ENCODE measurements around the gene IFNGR2.
"Not testable (repeated sequence)": the region's sequence is repeated elsewhere in the genome, so short reads cannot be mapped to it uniquely, and the experiment has no call there.

The IFNGR2 gene

DNA sequence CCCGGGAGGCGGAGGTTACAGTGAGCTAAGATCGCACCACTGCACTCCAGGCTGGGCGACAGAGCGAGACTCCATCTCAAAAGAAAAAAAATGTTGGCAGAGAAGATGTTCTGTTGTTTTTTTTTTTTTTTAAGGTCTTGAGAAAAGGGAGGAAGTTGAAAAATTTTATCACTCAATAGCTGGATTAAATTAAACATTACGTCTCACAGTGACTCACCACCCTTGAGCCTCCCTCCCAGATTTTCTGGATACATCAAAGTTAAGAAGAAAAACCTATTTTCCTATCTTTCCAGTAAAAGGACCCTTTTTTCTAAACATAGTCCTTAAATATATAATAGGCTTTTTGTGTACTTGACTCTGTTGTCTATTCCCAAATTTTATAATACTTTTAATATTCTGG lies 42.9 kb upstream of the IFNGR2 start:
- no peak overlapping the region for H3K4me3 ChIP-seq (replicated peaks; ENCODE audit: low read depth, low read length)

DNA sequence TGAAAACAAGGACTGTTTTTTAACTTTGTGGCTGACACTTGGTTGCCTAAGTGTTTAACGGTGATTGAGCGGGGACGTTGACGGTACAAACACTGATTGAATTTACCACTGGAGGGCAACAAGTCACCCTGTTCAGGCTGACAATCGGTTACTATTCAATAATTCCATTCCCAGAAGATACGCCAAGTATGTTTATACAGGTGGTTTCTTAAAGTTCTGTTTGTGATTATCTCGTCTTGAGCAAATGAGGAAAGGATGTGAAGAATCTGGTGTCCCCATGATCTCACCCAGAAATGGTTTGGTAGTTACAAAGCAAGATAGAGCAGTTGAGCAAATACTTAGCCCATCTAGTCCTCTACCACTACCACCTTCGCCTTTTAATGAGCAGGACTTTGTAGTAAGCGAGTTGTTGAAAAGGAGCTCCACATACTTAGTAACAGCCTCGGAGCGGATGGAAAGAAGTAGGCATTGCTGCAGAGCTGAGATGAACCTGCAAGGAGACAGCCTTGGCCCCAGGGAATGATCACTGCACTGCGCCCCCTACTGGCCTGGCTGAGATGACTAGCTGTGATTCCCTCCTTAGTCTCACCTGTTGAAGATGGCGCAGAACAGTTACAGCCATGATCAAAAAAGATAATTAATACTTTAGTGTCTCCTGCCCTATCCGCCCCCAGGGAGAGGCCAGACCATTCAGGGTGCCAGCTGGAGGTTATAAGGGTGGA lies 42.2 kb upstream of the IFNGR2 start:
- Histone ChIP-seq H3K27me3 (replicated peaks; ENCODE audit: control insufficient read depth, insufficient read depth, low read length) (no peaks in the 10 kb centered on the region), H3K4me3 (replicated peaks; ENCODE audit: low read depth, low read length) (peak overlapping the region; percentile 46; the same call in 1 of the 2 replicates)
- TF ChIP-seq, protein P1, sequence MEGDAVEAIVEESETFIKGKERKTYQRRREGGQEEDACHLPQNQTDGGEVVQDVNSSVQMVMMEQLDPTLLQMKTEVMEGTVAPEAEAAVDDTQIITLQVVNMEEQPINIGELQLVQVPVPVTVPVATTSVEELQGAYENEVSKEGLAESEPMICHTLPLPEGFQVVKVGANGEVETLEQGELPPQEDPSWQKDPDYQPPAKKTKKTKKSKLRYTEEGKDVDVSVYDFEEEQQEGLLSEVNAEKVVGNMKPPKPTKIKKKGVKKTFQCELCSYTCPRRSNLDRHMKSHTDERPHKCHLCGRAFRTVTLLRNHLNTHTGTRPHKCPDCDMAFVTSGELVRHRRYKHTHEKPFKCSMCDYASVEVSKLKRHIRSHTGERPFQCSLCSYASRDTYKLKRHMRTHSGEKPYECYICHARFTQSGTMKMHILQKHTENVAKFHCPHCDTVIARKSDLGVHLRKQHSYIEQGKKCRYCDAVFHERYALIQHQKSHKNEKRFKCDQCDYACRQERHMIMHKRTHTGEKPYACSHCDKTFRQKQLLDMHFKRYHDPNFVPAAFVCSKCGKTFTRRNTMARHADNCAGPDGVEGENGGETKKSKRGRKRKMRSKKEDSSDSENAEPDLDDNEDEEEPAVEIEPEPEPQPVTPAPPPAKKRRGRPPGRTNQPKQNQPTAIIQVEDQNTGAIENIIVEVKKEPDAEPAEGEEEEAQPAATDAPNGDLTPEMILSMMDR (IDR thresholded peaks at IDR 0.05; ENCODE audit: insufficient read depth, low read length, poor library complexity, severe bottlenecking), result peak; percentile 92

More for the DNA sequence above, 42.9 kb upstream of the IFNGR2 start:
- Histone ChIP-seq H3K27me3 (replicated peaks; ENCODE audit: control insufficient read depth, insufficient read depth, low read length) (no peaks in the 10 kb centered on the region), H3K36me3 (ENCODE audit: control insufficient read depth, insufficient read depth, low read length) (peaks cover 9% of the 10 kb centered on the region)
- TF ChIP-seq, protein P1 (IDR thresholded peaks at IDR 0.05; ENCODE audit: insufficient read depth, low read length, poor library complexity, severe bottlenecking), result no peak
- DNase-seq (ENCODE audit: extremely low read depth, insufficient read length), result no peak

DNA sequence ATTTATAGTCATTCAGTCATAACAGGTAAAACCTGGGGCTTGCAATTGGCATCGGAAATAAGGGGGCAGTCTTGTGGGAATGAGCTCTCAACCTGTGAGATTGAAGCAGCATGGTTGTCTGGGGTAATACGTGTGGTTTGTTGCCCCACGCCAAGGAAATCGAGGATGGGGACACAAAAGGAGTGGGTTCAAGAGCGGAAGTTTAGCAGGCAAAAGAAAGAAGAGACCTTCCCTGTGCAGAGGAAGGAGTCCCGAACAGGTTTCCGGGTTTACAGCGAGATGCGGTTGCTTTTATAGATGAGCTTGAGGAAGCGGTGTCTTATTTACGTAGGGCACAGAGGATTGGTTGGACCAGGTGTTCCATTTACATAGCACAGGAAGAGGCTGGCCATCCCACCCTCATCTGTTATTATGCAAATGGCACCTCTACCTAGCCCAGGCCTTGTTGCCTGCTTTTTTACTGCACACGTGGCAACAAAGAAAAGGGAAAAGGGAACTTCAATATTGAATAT lies 41.1 kb upstream of the IFNGR2 start:
- Histone ChIP-seq H3K27me3 (replicated peaks; ENCODE audit: control insufficient read depth, insufficient read depth, low read length) (no peaks in the 10 kb centered on the region), H3K36me3 (ENCODE audit: control insufficient read depth, insufficient read depth, low read length) (peaks cover 4% of the 10 kb centered on the region; the same call in 1 of the 2 replicates), H3K4me3 (replicated peaks; ENCODE audit: low read depth, low read length) (no peak overlapping the region)
- TF ChIP-seq, protein P1 (IDR thresholded peaks at IDR 0.05; ENCODE audit: insufficient read depth, low read length, poor library complexity, severe bottlenecking), result no peak
- peak; percentile 41 for DNase-seq (ENCODE audit: extremely low read depth, insufficient read length)

More for the DNA sequence above, 42.2 kb upstream of the IFNGR2 start:
- peaks cover 7% of the 10 kb centered on the region for H3K36me3 ChIP-seq (ENCODE audit: control insufficient read depth, insufficient read depth, low read length)
- peak; percentile 71 for DNase-seq (ENCODE audit: extremely low read depth, insufficient read length)

DNA sequence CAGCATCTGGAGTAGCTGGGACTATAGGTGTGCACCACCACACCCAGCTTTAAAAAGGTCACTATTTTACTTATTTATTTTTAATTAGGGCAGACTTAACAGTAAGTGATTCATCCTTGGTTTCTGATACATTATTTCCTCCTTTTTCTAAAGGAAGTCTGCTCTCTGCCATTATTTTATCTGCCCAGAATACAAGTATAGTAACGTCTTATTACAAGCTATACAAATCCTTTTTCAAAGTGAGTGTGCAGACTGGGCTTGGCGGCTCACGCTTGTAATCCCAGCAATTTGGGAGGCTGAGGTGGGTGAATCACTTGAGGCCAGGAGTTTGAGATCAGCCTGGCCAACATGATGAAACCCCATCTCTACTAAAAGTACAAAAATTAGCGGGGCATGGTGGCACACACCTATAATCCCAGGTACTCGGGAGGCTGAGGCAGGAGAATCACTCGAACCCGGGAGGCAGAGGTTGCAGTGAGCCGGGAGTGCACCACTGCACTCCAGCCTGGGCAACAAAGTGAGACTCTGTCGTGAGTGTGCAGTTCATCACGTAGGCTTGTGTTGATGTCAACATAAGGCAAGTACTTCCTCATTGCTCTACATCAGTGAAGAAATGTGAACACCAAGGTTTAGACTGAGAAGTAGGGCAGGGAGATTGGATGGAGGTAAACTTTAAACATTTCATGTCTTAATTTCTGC lies 39.2 kb upstream of the IFNGR2 start:
- H3K36me3 ChIP-seq (ENCODE audit: control insufficient read depth, insufficient read depth, low read length); H3K27me3 ChIP-seq (replicated peaks; ENCODE audit: control insufficient read depth, insufficient read depth, low read length); H3K4me3 ChIP-seq (replicated peaks; ENCODE audit: low read depth, low read length); DNase-seq (ENCODE audit: extremely low read depth, insufficient read length): not testable (repeated sequence)

DNA sequence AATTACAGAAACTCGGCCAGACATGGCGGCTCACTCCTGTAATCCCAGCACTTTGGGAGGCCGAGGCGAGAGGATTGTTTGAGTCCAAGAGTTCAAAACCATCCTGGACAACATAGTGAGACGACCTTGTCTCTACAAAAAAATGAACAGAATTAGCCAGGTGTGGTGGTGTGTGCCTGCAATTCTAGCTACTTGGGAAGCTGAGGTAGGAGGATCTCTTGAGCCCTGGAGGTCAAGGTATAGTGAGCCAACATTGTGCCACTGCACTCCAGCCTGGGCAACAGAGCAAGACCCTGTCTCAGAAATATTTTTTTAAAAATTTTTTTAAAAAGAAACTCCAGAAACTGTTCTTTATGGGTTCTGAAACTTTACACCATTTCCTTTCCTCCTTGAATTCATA lies 38.4 kb upstream of the IFNGR2 start:
- H3K4me3 ChIP-seq (replicated peaks; ENCODE audit: low read depth, low read length), result no peak overlapping the region
- H3K27me3 ChIP-seq (replicated peaks; ENCODE audit: control insufficient read depth, insufficient read depth, low read length), result no peaks in the 10 kb centered on the region
- TF ChIP-seq, protein P1 (IDR thresholded peaks at IDR 0.05; ENCODE audit: insufficient read depth, low read length, poor library complexity, severe bottlenecking), result no peak
- H3K36me3 ChIP-seq (ENCODE audit: control insufficient read depth, insufficient read depth, low read length), result no peaks in the 10 kb centered on the region
- DNase-seq (ENCODE audit: extremely low read depth, insufficient read length), result no peak

DNA sequence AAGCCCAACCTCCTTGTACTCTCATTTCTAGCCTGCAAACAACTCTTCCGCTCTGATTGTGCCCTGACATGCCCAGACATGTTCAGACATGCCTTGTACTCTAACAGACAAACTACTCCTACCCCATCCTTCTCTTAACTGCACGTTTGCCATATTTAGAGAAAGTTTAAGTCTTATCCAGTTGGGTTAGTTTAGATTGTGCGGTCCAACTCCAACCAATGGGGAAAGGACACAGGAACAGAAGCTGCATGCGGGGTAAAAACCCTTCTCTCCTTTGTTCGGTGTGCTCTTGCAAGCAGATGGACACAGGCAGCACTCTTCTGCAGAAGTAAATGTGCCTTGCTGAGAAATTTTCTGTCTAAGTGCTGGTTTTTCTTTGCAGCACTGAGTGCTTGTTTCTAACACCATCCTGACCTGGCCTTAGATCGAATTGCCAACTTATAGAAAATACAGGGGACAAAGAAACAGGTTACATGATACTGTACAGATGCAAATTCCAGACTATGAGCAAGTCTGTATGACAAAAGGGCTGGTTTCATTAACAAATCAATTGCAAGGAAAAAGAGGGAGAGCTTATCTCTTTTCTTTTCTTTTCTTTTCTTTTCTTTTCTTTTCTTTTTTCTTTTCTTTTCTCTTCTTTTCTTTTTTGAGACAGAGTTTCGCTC lies 35.8 kb upstream of the IFNGR2 start:
- TF ChIP-seq, protein P1 (IDR thresholded peaks at IDR 0.05; ENCODE audit: insufficient read depth, low read length, poor library complexity, severe bottlenecking), result no peak
- Histone ChIP-seq H3K4me3 (replicated peaks; ENCODE audit: low read depth, low read length) (no peak overlapping the region), H3K27me3 (replicated peaks; ENCODE audit: control insufficient read depth, insufficient read depth, low read length) (no peaks in the 10 kb centered on the region), H3K36me3 (ENCODE audit: control insufficient read depth, insufficient read depth, low read length) (no peaks in the 10 kb centered on the region)
- DNase-seq (ENCODE audit: extremely low read depth, insufficient read length), result no peak

Measured in GM06990 (cell line).